ENCODE results near the gene TMCC2.
"Not testable (repeated sequence)": the region's sequence is repeated elsewhere in the genome, so short reads cannot be mapped to it uniquely, and the experiment has no call there.

- not testable (repeated sequence) for TF ChIP-seq CTCF (IDR thresholded peaks at IDR 0.05; ENCODE audit: low read depth, low read length, poor library complexity, severe bottlenecking); EZH2phosphoT487 (IDR thresholded peaks at IDR 0.05; ENCODE audit: borderline replicate concordance, low read length)
Measured at GRCh38 chr1:205297546-205298177, 69.9 kb downstream of the TMCC2 start.

Measured in DOHH2 (cell line).